Fibroblast of lung (primary cell): ENCODE results near the gene ANO7.

Source experiments
- CTCF ChIP-seq, 2 donors: IDR thresholded peaks in 1 of 2; conservative IDR thresholded peaks in 1 of 2; 1 replicate in 1 of 2; 2 replicates in 1 of 2; pipeline ENCODE4 v1.5.1; 2011 to 2012; ENCODE audit warnings: low read length in 2 of 2, control low read depth in 1 of 2, inconsistent platforms in 1 of 2, low read depth in 1 of 2, mild to moderate bottlenecking in 1 of 2
- EZH2 ChIP-seq: IDR thresholded peaks from 2 replicates; pipeline ENCODE4 v1.5.1; 2012; ENCODE audit warnings: low read length, control low read depth, mild to moderate bottlenecking; ENCODE audit errors: missing control alignments

GRCh38 chr2:241234962-241235740 lies 46.7 kb downstream of the ANO7 start:
- TF ChIP-seq CTCF (conservative IDR thresholded peaks at IDR 0.05 in 1 of 2, IDR thresholded peaks at IDR 0.05 in 1 of 2; ENCODE audit: low read depth in 1 of 2, low read length in 2 of 2) (no peak), EZH2 (no peak)
